ENCODE results near the gene ABLIM3. TPM values are rescaled to one million over a fixed set of nuclear protein-coding genes. Genes with fewer than 3 reads are reported as not detected.

ABLIM3 gene
- total RNA-seq, 1 experiment from 2014 or later: 12.9 TPM

DNA sequence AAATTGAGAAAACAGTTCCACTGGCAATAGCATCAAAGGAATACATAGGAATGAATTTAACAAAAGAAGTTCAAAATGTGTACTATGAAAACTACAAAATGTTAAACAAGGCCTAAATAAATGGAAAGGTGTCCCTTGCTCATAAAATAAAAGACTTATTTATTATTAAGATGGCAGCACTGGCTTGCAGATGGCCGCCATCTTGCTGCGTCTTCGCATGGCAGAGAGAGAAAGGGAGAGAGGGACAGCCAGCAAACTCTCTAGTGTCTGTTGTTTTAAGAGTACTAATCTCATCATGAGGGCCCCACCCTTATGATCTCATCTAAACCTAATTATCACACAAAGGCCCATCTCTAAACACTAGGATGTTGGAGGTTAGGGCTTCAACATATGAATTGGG lies 47.1 kb downstream of the ABLIM3 start:
- ChIA-PET CTCF (no interaction called here), POLR2A (no interaction called here)
- in situ Hi-C loops (cut with HindIII; ENCODE audit: low pct_unique_long_range_greater_than_20kb, low sequenced_read_pairs) (no loop called here), intact Hi-C loops (cut with micrococcal nuclease; ENCODE audit: unreplicated experiment) (no loop called here)
- ATAC-seq (no peak), DNase-seq (ENCODE audit: low read depth, low spot score) (no peak)
- Histone ChIP-seq H3K4me3 (ENCODE audit: low read depth in 2 of 2, low read length in 2 of 2) (no peak overlapping the region), H3K9me3 (ENCODE audit: control insufficient read depth, insufficient read depth, low read depth, low read length) (no peaks in the 10 kb centered on the region), H3K4me1 (ENCODE audit: control insufficient read depth, insufficient read depth, low read length) (no peaks in the 10 kb centered on the region), H3K27ac (ENCODE audit: low read length) (no peak overlapping the region), H3K36me3 (ENCODE audit: control insufficient read depth, insufficient read depth, low read length) (no peaks in the 10 kb centered on the region), H3K27me3 (ENCODE audit: control insufficient read depth, insufficient read depth, low read length) (no peaks in the 10 kb centered on the region)
- BruUV-seq (replicated peaks): no TSS peak
- TF ChIP-seq POLR2AphosphoS5 (IDR thresholded peaks at IDR 0.05; ENCODE audit: low read depth, low read length): no peak
- TF ChIP-seq, protein P1, sequence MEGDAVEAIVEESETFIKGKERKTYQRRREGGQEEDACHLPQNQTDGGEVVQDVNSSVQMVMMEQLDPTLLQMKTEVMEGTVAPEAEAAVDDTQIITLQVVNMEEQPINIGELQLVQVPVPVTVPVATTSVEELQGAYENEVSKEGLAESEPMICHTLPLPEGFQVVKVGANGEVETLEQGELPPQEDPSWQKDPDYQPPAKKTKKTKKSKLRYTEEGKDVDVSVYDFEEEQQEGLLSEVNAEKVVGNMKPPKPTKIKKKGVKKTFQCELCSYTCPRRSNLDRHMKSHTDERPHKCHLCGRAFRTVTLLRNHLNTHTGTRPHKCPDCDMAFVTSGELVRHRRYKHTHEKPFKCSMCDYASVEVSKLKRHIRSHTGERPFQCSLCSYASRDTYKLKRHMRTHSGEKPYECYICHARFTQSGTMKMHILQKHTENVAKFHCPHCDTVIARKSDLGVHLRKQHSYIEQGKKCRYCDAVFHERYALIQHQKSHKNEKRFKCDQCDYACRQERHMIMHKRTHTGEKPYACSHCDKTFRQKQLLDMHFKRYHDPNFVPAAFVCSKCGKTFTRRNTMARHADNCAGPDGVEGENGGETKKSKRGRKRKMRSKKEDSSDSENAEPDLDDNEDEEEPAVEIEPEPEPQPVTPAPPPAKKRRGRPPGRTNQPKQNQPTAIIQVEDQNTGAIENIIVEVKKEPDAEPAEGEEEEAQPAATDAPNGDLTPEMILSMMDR (IDR thresholded peaks at IDR 0.05): no peak
- no peak for TF ChIP-seq TCF7L2 (IDR thresholded peaks at IDR 0.05; ENCODE audit: low read depth, low read length)
- no peak for TF ChIP-seq SIN3A (IDR thresholded peaks at IDR 0.05; ENCODE audit: borderline replicate concordance, insufficient read depth, low read depth, low read length)
- TF ChIP-seq, protein P2, sequence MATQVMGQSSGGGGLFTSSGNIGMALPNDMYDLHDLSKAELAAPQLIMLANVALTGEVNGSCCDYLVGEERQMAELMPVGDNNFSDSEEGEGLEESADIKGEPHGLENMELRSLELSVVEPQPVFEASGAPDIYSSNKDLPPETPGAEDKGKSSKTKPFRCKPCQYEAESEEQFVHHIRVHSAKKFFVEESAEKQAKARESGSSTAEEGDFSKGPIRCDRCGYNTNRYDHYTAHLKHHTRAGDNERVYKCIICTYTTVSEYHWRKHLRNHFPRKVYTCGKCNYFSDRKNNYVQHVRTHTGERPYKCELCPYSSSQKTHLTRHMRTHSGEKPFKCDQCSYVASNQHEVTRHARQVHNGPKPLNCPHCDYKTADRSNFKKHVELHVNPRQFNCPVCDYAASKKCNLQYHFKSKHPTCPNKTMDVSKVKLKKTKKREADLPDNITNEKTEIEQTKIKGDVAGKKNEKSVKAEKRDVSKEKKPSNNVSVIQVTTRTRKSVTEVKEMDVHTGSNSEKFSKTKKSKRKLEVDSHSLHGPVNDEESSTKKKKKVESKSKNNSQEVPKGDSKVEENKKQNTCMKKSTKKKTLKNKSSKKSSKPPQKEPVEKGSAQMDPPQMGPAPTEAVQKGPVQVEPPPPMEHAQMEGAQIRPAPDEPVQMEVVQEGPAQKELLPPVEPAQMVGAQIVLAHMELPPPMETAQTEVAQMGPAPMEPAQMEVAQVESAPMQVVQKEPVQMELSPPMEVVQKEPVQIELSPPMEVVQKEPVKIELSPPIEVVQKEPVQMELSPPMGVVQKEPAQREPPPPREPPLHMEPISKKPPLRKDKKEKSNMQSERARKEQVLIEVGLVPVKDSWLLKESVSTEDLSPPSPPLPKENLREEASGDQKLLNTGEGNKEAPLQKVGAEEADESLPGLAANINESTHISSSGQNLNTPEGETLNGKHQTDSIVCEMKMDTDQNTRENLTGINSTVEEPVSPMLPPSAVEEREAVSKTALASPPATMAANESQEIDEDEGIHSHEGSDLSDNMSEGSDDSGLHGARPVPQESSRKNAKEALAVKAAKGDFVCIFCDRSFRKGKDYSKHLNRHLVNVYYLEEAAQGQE (IDR thresholded peaks at IDR 0.05; ENCODE audit: insufficient read depth in 1 of 2, low read depth in 2 of 2, low read length in 1 of 2): no peak

DNA sequence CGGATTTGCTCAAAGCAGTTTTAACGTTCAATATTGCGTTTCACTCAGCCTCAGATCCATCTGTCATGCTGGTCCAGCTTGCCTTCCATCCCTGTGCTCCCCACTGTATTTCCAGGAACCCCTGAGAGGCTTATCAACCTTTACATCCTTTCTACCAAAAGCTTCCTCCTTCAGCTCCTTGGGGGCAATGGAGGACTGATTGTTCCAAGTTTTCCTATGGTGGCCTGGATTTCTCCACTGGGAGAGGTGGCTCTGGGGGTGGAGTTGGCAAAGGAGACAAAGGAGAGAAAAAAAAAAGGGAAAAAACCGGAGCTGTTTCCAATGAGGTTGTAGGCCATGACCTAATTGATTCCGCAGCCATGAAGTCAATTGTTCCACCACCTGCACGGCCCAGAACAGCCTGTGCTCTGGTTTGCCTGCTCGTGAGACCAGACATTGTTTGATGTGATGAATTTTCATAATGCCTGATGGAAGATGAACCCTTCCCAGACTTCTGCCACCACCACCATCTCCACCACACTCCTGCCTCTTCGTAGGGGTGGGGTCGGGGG lies 54.1 kb downstream of the ABLIM3 start:
- Histone ChIP-seq H3K4me1 (ENCODE audit: control insufficient read depth, insufficient read depth, low read length) (no peaks in the 10 kb centered on the region), H3K4me3 (ENCODE audit: low read depth in 2 of 2, low read length in 2 of 2) (no peak overlapping the region), H3K36me3 (ENCODE audit: control insufficient read depth, insufficient read depth, low read length) (no peaks in the 10 kb centered on the region), H3K9me3 (ENCODE audit: control insufficient read depth, insufficient read depth, low read depth, low read length) (no peaks in the 10 kb centered on the region), H3K27ac (ENCODE audit: low read length) (no peak overlapping the region), H3K27me3 (ENCODE audit: control insufficient read depth, insufficient read depth, low read length) (no peaks in the 10 kb centered on the region)
- POLR2A ChIA-PET: no interaction called here
- TF ChIP-seq, protein P2 (IDR thresholded peaks at IDR 0.05; ENCODE audit: insufficient read depth in 1 of 2, low read depth in 2 of 2, low read length in 1 of 2): no peak
- TF ChIP-seq POLR2AphosphoS5 (IDR thresholded peaks at IDR 0.05; ENCODE audit: low read depth, low read length) (no peak), SIN3A (IDR thresholded peaks at IDR 0.05; ENCODE audit: borderline replicate concordance, insufficient read depth, low read depth, low read length) (no peak), TCF7L2 (IDR thresholded peaks at IDR 0.05; ENCODE audit: low read depth, low read length) (no peak)
- TF ChIP-seq, protein P1 (IDR thresholded peaks at IDR 0.05): no peak
- DNase-seq (ENCODE audit: low read depth, low spot score): no peak
- BruUV-seq (replicated peaks): no TSS peak
- ATAC-seq: no peak
- CTCF ChIA-PET: no interaction called here
- intact Hi-C loops (cut with micrococcal nuclease; ENCODE audit: unreplicated experiment): no loop called here
- in situ Hi-C loops (cut with HindIII; ENCODE audit: low pct_unique_long_range_greater_than_20kb, low sequenced_read_pairs): no loop called here

Data from Panc1 (cell line).